Neural progenitor cell (in vitro differentiated cells): ENCODE data around the gene ZFP3.

ENCODE experiments used
- EZH2 ChIP-seq: fragments of 200-600 bp; sonication (generic); IDR thresholded peaks from 2 replicates; pipeline ENCODE4 v1.6.1; 2017; ENCODE audit warnings: antibody characterized with exemption, mild to moderate bottlenecking, moderate library complexity
- TF ChIP-seq, protein P1 (sequence below): fragments of 200-600 bp; sonication (generic); IDR thresholded peaks from 2 replicates; pipeline ENCODE4 v1.5.1; 2017; ENCODE audit warnings: antibody characterized with exemption, mild to moderate bottlenecking

DNA sequence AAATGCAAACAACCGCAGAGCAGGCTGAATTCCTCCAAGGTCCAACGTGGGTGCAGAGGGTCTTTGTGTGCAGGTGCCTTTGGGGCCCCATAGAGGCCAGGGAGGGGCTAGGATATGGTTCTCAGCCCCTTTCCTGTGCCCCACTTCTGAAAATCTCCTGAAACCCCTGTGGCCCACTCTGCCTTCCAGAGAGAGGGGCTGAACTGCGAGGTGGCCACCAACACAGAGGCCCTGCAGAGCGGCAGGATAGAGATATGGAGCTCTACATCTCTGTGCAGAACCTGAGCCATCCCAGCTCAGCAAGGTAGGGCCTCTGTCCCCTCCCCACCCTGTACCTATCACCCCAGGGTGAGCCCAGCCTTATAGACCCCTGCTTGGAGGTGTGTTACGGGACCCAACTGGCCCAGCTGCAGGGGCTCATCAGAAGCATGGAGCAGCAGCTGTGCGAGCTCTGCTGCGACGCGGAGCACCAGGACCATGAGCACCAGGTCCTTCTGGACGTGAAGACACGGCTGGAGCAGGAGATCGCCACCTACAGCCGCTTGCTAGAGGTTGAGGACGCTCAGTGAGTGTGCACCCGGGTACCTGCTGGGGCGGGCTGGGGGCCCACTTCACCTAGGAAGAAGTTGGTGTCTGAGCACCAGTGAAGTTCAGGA lies 43.0 kb downstream of the ZFP3 start:
- TF ChIP-seq, protein P1, sequence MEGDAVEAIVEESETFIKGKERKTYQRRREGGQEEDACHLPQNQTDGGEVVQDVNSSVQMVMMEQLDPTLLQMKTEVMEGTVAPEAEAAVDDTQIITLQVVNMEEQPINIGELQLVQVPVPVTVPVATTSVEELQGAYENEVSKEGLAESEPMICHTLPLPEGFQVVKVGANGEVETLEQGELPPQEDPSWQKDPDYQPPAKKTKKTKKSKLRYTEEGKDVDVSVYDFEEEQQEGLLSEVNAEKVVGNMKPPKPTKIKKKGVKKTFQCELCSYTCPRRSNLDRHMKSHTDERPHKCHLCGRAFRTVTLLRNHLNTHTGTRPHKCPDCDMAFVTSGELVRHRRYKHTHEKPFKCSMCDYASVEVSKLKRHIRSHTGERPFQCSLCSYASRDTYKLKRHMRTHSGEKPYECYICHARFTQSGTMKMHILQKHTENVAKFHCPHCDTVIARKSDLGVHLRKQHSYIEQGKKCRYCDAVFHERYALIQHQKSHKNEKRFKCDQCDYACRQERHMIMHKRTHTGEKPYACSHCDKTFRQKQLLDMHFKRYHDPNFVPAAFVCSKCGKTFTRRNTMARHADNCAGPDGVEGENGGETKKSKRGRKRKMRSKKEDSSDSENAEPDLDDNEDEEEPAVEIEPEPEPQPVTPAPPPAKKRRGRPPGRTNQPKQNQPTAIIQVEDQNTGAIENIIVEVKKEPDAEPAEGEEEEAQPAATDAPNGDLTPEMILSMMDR = no peak
- no peak for TF ChIP-seq EZH2
